Epithelial cell of prostate (primary cell): ENCODE results near the gene DMC1.

ENCODE experiments used
- DNase-seq: peaks from one replicate; pipeline ENCODE4 v3.0.0-alpha.2; 2011; ENCODE audit warnings: low read depth, low spot score
- H3K27ac ChIP-seq: fragments of 450-650 bp; 2 replicates; pipeline ENCODE4 v1.5.1; 2017; ENCODE audit warnings: mild to moderate bottlenecking

DMC1 gene

GRCh38 chr22:38504731-38505540 lies 65.0 kb downstream of the DMC1 start:
- DNase-seq: no peak
- peak overlapping the region; percentile 95 for H3K27ac ChIP-seq

- no peak for DNase-seq
- no peak overlapping the region for H3K27ac ChIP-seq
Measured at GRCh38 chr22:38503021-38503420, 67.0 kb downstream of the DMC1 start.

- H3K27ac ChIP-seq: no peak overlapping the region
- no peak for DNase-seq
Measured at GRCh38 chr22:38501797-38502672, 67.9 kb downstream of the DMC1 start.

GRCh38 chr22:38497869-38498268 lies 72.1 kb downstream of the DMC1 start:
- DNase-seq: no peak

GRCh38 chr22:38494939-38495338 lies 75.0 kb downstream of the DMC1 start:
- no peak for DNase-seq
- H3K27ac ChIP-seq: no peak overlapping the region

More at GRCh38 chr22:38497869-38498268, 72.1 kb downstream of the DMC1 start:
- no peak overlapping the region for H3K27ac ChIP-seq

- no peak for DNase-seq
- no peak overlapping the region for H3K27ac ChIP-seq
Measured at GRCh38 chr22:38494498-38494897, 75.5 kb downstream of the DMC1 start.

GRCh38 chr22:38491707-38492348 lies 78.2 kb downstream of the DMC1 start:
- H3K27ac ChIP-seq: no peak overlapping the region
- no peak for DNase-seq

- DNase-seq: no peak
- peak overlapping the region; percentile 26 for H3K27ac ChIP-seq
Measured at GRCh38 chr22:38490915-38491314, 79.1 kb downstream of the DMC1 start.

- peak overlapping the region; percentile 26 for H3K27ac ChIP-seq
- DNase-seq: no peak
Measured at GRCh38 chr22:38490475-38490874, 79.5 kb downstream of the DMC1 start.

GRCh38 chr22:38489561-38490145 lies 80.3 kb downstream of the DMC1 start:
- no peak for DNase-seq
- no peak overlapping the region for H3K27ac ChIP-seq

GRCh38 chr22:38489142-38489541 lies 80.8 kb downstream of the DMC1 start:
- no peak overlapping the region for H3K27ac ChIP-seq
- no peak for DNase-seq

- no peak overlapping the region for H3K27ac ChIP-seq
- no peak for DNase-seq
Measured at GRCh38 chr22:38487946-38488345, 82.0 kb downstream of the DMC1 start.

GRCh38 chr22:38485783-38486182 lies 84.2 kb downstream of the DMC1 start:
- H3K27ac ChIP-seq: no peak overlapping the region
- no peak for DNase-seq

- H3K27ac ChIP-seq: no peak overlapping the region
Measured at GRCh38 chr22:38484244-38484643, 85.7 kb downstream of the DMC1 start.

GRCh38 chr22:38482662-38483308 lies 87.2 kb downstream of the DMC1 start:
- no peak overlapping the region for H3K27ac ChIP-seq
- DNase-seq: no peak

More at GRCh38 chr22:38484244-38484643, 85.7 kb downstream of the DMC1 start:
- DNase-seq: no peak

GRCh38 chr22:38481871-38482332 lies 88.1 kb downstream of the DMC1 start:
- H3K27ac ChIP-seq: no peak overlapping the region
- DNase-seq: no peak

GRCh38 chr22:38481162-38481870 lies 88.7 kb downstream of the DMC1 start:
- DNase-seq: no peak
- no peak overlapping the region for H3K27ac ChIP-seq

- H3K27ac ChIP-seq: no peak overlapping the region
- DNase-seq: no peak
Measured at GRCh38 chr22:38479096-38479837, 90.7 kb downstream of the DMC1 start.
